Activated B cell treated with CpG ODN at 0.5 μM for 24 hours (primary cell): ENCODE measurements around the gene APBA2. TPM values are rescaled to one million over a fixed set of nuclear protein-coding genes. Genes with fewer than 3 reads are reported as not detected.

ENCODE experiments used
- ATAC-seq: fragments of 200-7000 bp; cut with Tn5 transposase; one replicate; pipeline ENCODE4 v1.10.0; 2021; ENCODE audit warnings: low read depth, mild to moderate bottlenecking, moderate library complexity
- CTCF ChIA-PET: fragments of 350-600 bp; sonication (Branson Sonifier 250); formaldehyde crosslinking; loops from one replicate; lab custom pipeline; 2021; ENCODE audit warnings: antibody characterized with exemption; lab: Charles Lee
- POLR2A ChIA-PET: fragments of 350-600 bp; sonication (Branson Sonifier 250); formaldehyde crosslinking; loops from one replicate; lab custom pipeline; 2021; ENCODE audit warnings: antibody characterized with exemption; lab: Charles Lee
- DNase-seq: peaks from one replicate; pipeline ENCODE4 v3.0.0; 2022
- H3K27ac Mint-ChIP-seq: one replicate; pipeline ENCODE4 v1.8.0; 2020; ENCODE audit warnings: mixed read lengths
- H3K27me3 Mint-ChIP-seq: one replicate; pipeline ENCODE4 v1.8.0; 2021; ENCODE audit warnings: mixed read lengths
- H3K36me3 Mint-ChIP-seq: one replicate; pipeline ENCODE4 v1.8.0; 2021; ENCODE audit warnings: low read depth, mixed read lengths
- H3K4me1 Mint-ChIP-seq: one replicate; pipeline ENCODE4 v1.8.0; 2021; ENCODE audit warnings: mixed read lengths
- H3K4me3 Mint-ChIP-seq: one replicate; pipeline ENCODE4 v1.8.0; 2020; ENCODE audit warnings: mild to moderate bottlenecking, mixed read lengths
- H3K9me3 Mint-ChIP-seq: one replicate; pipeline ENCODE4 v1.8.0; 2020; ENCODE audit warnings: mixed read lengths
- CTCF ChIP-seq: fragments of 200-600 bp; IDR thresholded peaks from one replicate; pipeline ENCODE4 v1.8.0; 2022; ENCODE audit warnings: antibody characterized with exemption, mild to moderate bottlenecking
- intact Hi-C: fragments of 100-400 bp; cut with micrococcal nuclease; formaldehyde crosslinking; loops from one replicate; pipeline ENCODE4 v1.15.1; 2024
- total RNA-seq: library from RNA; stranded (reverse); gene quantifications from 2 replicates; pipeline ENCODE4 v1.2.3, GENCODE V29; 2022

The APBA2 gene
- total RNA-seq, 1 donor from 2014 or later, result not detected

- POLR2A ChIA-PET, result no interaction called here
- DNase-seq, result no peak
- no peaks in the 10 kb centered on the region for H3K36me3 Mint-ChIP-seq
- no peak overlapping the region for H3K27ac Mint-ChIP-seq
- TF ChIP-seq CTCF, result no peak
- ATAC-seq, result no peak
- H3K9me3 Mint-ChIP-seq, result no peaks in the 10 kb centered on the region
- no peak overlapping the region for H3K4me3 Mint-ChIP-seq
- intact Hi-C loops, result no loop called here
- peaks cover 7% of the 10 kb centered on the region for H3K27me3 Mint-ChIP-seq
- H3K4me1 Mint-ChIP-seq, result no peaks in the 10 kb centered on the region
- CTCF ChIA-PET, result no interaction called here
These were observed 95.6 kb downstream of the APBA2 start for GRCh38 chr15:28981351-28981720.

- no peak overlapping the region for H3K4me3 Mint-ChIP-seq
- ATAC-seq, result no peak
- no peak for TF ChIP-seq CTCF
- CTCF ChIA-PET, result no interaction called here
- no peak overlapping the region for H3K27ac Mint-ChIP-seq
- peaks cover 7% of the 10 kb centered on the region for H3K27me3 Mint-ChIP-seq
- DNase-seq, result no peak
- POLR2A ChIA-PET, result no interaction called here
- H3K36me3 Mint-ChIP-seq, result no peaks in the 10 kb centered on the region
- no peaks in the 10 kb centered on the region for H3K4me1 Mint-ChIP-seq
- H3K9me3 Mint-ChIP-seq, result no peaks in the 10 kb centered on the region
- intact Hi-C loops, result no loop called here
These were observed 96.1 kb downstream of the APBA2 start for GRCh38 chr15:28981921-28982320.

- DNase-seq, result no peak
- ATAC-seq, result no peak
- H3K27me3 Mint-ChIP-seq, result peaks cover 7% of the 10 kb centered on the region
- ChIA-PET POLR2A (no interaction called here), CTCF (no interaction called here)
- H3K27ac Mint-ChIP-seq, result no peak overlapping the region
- no peaks in the 10 kb centered on the region for H3K4me1 Mint-ChIP-seq
- intact Hi-C loops, result no loop called here
- H3K9me3 Mint-ChIP-seq, result no peaks in the 10 kb centered on the region
- no peaks in the 10 kb centered on the region for H3K36me3 Mint-ChIP-seq
- no peak overlapping the region for H3K4me3 Mint-ChIP-seq
- no peak for TF ChIP-seq CTCF
These were observed 97.1 kb downstream of the APBA2 start for GRCh38 chr15:28982886-28983285.

- intact Hi-C loops, result no loop called here
- Mint-ChIP-seq H3K36me3 (no peaks in the 10 kb centered on the region), H3K27ac (no peak overlapping the region)
These were observed 97.9 kb downstream of the APBA2 start for GRCh38 chr15:28983432-28984311.

More at GRCh38 chr15:28983432-28984311, 97.9 kb downstream of the APBA2 start:
- POLR2A ChIA-PET, result no interaction called here
- no peak for TF ChIP-seq CTCF
- DNase-seq, result no peak
- Mint-ChIP-seq H3K4me1 (no peaks in the 10 kb centered on the region), H3K27me3 (peaks cover 4% of the 10 kb centered on the region), H3K9me3 (no peaks in the 10 kb centered on the region), H3K4me3 (no peak overlapping the region)
- ATAC-seq, result no peak
- CTCF ChIA-PET, result no interaction called here
